Trophoblast cell (in vitro differentiated cells and primary cell): Measurements from ENCODE around the gene EML4. TPM values are rescaled to one million over a fixed set of nuclear protein-coding genes. Genes with fewer than 3 reads are reported as not detected.

Experiments used
- DNase-seq, 2 donors: peaks; one replicate each; pipeline ENCODE4 v3.0.0-alpha.2; 2016
- H2AFZ ChIP-seq: 2 replicates; pipeline ENCODE4 v1.6.1; 2013; ENCODE audit warnings: low read length, moderate library complexity, mild to moderate bottlenecking; ENCODE audit not compliant: insufficient read depth, poor library complexity
- H2AK5ac ChIP-seq: 2 replicates; pipeline ENCODE4 v1.6.1; 2013; ENCODE audit warnings: mild to moderate bottlenecking, low read length
- H2BK120ac ChIP-seq: 2 replicates; pipeline ENCODE4 v1.6.1; 2013; ENCODE audit warnings: low read length, mild to moderate bottlenecking, moderate library complexity; ENCODE audit not compliant: insufficient read depth, poor library complexity
- H2BK12ac ChIP-seq: 2 replicates; pipeline ENCODE4 v1.6.1; 2013; ENCODE audit warnings: mild to moderate bottlenecking, low read length, moderate library complexity
- H2BK5ac ChIP-seq: 2 replicates; pipeline ENCODE4 v1.6.1; 2013; ENCODE audit warnings: low read length, low read depth, moderate library complexity, mild to moderate bottlenecking; ENCODE audit not compliant: poor library complexity
- H3K14ac ChIP-seq: 2 replicates; pipeline ENCODE4 v1.6.1; 2013; ENCODE audit warnings: mild to moderate bottlenecking, low read length
- H3K18ac ChIP-seq: 2 replicates; pipeline ENCODE4 v1.6.1; 2013; ENCODE audit warnings: mild to moderate bottlenecking, low read length
- H3K23ac ChIP-seq: 2 replicates; pipeline ENCODE4 v1.6.1; 2013; ENCODE audit warnings: low read length
- H3K27ac ChIP-seq: 2 replicates; pipeline ENCODE4 v1.5.1; 2013; ENCODE audit warnings: low read depth, mild to moderate bottlenecking, inconsistent platforms, low read length, moderate library complexity
- H3K27me3 ChIP-seq: 2 replicates; pipeline ENCODE4 v1.6.1; 2013; ENCODE audit warnings: inconsistent platforms, mild to moderate bottlenecking, low read length, moderate library complexity; ENCODE audit not compliant: insufficient read depth
- H3K36me3 ChIP-seq, 2 experiments: 1 replicate in 1 of 2; 2 replicates in 1 of 2; pipeline ENCODE4 v1.6.1; 2013; ENCODE audit warnings: low read length in 2 of 2, mild to moderate bottlenecking in 2 of 2, moderate library complexity in 1 of 2; ENCODE audit not compliant: insufficient read depth in 2 of 2, control insufficient read depth in 1 of 2
- H3K4ac ChIP-seq: 2 replicates; pipeline ENCODE4 v1.6.1; 2013; ENCODE audit warnings: low read depth, mild to moderate bottlenecking, low read length, moderate library complexity
- H3K4me1 ChIP-seq, 2 experiments: 1 replicate in 1 of 2; 2 replicates in 1 of 2; pipeline ENCODE4 v1.6.1; 2013; ENCODE audit warnings: low read length in 2 of 2, mild to moderate bottlenecking in 2 of 2, moderate library complexity in 1 of 2; ENCODE audit not compliant: insufficient read depth in 2 of 2, control insufficient read depth in 1 of 2
- H3K4me2 ChIP-seq: 2 replicates; pipeline ENCODE4 v1.6.1; 2013; ENCODE audit warnings: inconsistent platforms, mild to moderate bottlenecking, low read length, moderate library complexity
- H3K4me3 ChIP-seq: 2 replicates; pipeline ENCODE4 v1.5.1; 2013; ENCODE audit warnings: mild to moderate bottlenecking, low read depth, low read length, inconsistent platforms
- H3K79me1 ChIP-seq: one replicate; pipeline ENCODE4 v1.6.1; 2013; ENCODE audit warnings: low read length
- H3K79me2 ChIP-seq: 2 replicates; pipeline ENCODE4 v1.6.1; 2013; ENCODE audit warnings: low read length, mild to moderate bottlenecking; ENCODE audit not compliant: control insufficient read depth, insufficient read depth, poor library complexity
- H3K9ac ChIP-seq: 2 replicates; pipeline ENCODE4 v1.6.1; 2013; ENCODE audit warnings: mild to moderate bottlenecking, low read length
- H3K9me3 ChIP-seq: 2 replicates; pipeline ENCODE4 v1.6.1; 2013; ENCODE audit warnings: low read depth, mild to moderate bottlenecking, control low read depth, inconsistent platforms, low read length; ENCODE audit not compliant: insufficient read depth
- H4K12ac ChIP-seq: 2 replicates; pipeline ENCODE4 v1.6.1; 2013; ENCODE audit warnings: low read depth, mild to moderate bottlenecking, low read length, moderate library complexity
- H4K8ac ChIP-seq: 2 replicates; pipeline ENCODE4 v1.6.1; 2013; ENCODE audit warnings: low read depth, mild to moderate bottlenecking, low read length, moderate library complexity
- H4K91ac ChIP-seq: one replicate; pipeline ENCODE4 v1.6.1; 2013; ENCODE audit warnings: low read depth, mild to moderate bottlenecking, low read length, moderate library complexity
- WGBS: extraction: QIAGEN DNeasy Blood & Tissue Kit; methylation state at CpG from one replicate; pipeline ENCODE4 v1.1.7; 2013; ENCODE audit warnings: missing lambda C conversion rate; ENCODE audit not compliant: insufficient read length, insufficient coverage; ENCODE audit errors: extremely low coverage; 5-methylcytosine and 5-hydroxymethylcytosine counted together
- polyA plus RNA-seq: library from polyadenylated mRNA; stranded (reverse); fragments of 200-250 nt; gene quantifications from 2 replicates; pipeline ENCODE4 v1.2.3, GENCODE V29; 2013

Gene EML4
- polyA plus RNA-seq: 32.8 and 33.8 TPM in 2 replicates

- Histone ChIP-seq H3K79me1 (peaks cover 11% of the 10 kb centered on the region), H4K12ac (peak within 1 kb of the TSS; percentile 64), H2AFZ (peak within 1 kb of the TSS; percentile 63), H3K4ac (peak within 1 kb of the TSS; percentile 80), H4K91ac (peak within 1 kb of the TSS; percentile 54), H2AK5ac (peak within 1 kb of the TSS; percentile 84), H3K9me3 (peaks cover 1% of the 10 kb centered on the region), H3K4me3 (peak within 1 kb of the TSS; percentile 90), H3K4me1 (peaks cover 0 to 5% of the 10 kb centered on the region in 2 experiments), H3K9ac (peak within 1 kb of the TSS; percentile 59), H3K79me2 (peaks cover 12% of the 10 kb centered on the region), H4K8ac (peak within 1 kb of the TSS; percentile 85), H2BK120ac (peak within 1 kb of the TSS; percentile 74), H3K27ac (peak within 1 kb of the TSS; percentile 3), H3K14ac (peak within 1 kb of the TSS; percentile 56), H2BK5ac (peak within 1 kb of the TSS; percentile 63), H3K27me3 (no peaks in the 10 kb centered on the region), H2BK12ac (peak within 1 kb of the TSS; percentile 20), H3K18ac (peak within 1 kb of the TSS; percentile 76), H3K23ac (no peak within 1 kb of the TSS), H3K36me3 (no peaks in the 10 kb centered on the region), H3K4me2 (peak within 1 kb of the TSS; percentile 89)
- WGBS: no CpG with 5 or more reads among the region's 88 CpGs
- peak; percentile 89 to 97 for DNase-seq
These were observed at the start of gene EML4 for GRCh38 chr2:42169100-42169873. Gene EML4, plus strand, starts transcription at chr2:42169353. Its CDS starts 259 bp downstream, at chr2:42169612.

DNA sequence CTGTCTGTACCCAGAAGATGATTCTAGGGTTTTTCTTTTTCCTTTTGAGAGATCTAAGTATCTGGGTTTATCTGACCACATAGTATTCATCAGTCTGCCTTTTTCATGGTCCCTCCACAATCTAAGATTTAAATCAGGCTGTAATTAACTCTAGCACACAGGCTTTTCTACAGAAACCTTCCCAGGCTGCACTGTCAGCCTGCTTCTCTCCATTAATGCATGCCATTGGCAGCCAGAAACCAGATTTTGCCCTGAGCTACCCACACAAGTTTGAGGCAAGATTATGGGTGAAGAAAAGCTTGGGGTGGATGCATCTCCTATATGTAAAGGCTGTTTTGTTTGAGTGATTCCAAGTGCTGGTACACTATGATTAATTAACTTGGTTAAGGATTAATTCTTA, 45.7 kb upstream of the EML4 start:
- Histone ChIP-seq H3K14ac (no peak overlapping the region), H4K12ac (no peak overlapping the region), H2AK5ac (no peak overlapping the region), H2AFZ (peak overlapping the region; percentile 28), H4K8ac (no peak overlapping the region), H3K79me1 (no peaks in the 10 kb centered on the region), H2BK12ac (no peak overlapping the region), H3K9ac (no peak overlapping the region), H3K27ac (no peak overlapping the region), H4K91ac (no peak overlapping the region), H3K36me3 (no peaks in the 10 kb centered on the region), H2BK5ac (no peak overlapping the region), H3K4me3 (no peak overlapping the region), H3K9me3 (no peaks in the 10 kb centered on the region), H3K18ac (no peak overlapping the region), H3K27me3 (no peaks in the 10 kb centered on the region), H3K4me2 (no peak overlapping the region), H3K23ac (no peak overlapping the region), H3K79me2 (no peaks in the 10 kb centered on the region), H2BK120ac (no peak overlapping the region), H3K4me1 (peaks cover 0 to 11% of the 10 kb centered on the region in 2 experiments), H3K4ac (no peak overlapping the region)
- DNase-seq: no peak

DNA sequence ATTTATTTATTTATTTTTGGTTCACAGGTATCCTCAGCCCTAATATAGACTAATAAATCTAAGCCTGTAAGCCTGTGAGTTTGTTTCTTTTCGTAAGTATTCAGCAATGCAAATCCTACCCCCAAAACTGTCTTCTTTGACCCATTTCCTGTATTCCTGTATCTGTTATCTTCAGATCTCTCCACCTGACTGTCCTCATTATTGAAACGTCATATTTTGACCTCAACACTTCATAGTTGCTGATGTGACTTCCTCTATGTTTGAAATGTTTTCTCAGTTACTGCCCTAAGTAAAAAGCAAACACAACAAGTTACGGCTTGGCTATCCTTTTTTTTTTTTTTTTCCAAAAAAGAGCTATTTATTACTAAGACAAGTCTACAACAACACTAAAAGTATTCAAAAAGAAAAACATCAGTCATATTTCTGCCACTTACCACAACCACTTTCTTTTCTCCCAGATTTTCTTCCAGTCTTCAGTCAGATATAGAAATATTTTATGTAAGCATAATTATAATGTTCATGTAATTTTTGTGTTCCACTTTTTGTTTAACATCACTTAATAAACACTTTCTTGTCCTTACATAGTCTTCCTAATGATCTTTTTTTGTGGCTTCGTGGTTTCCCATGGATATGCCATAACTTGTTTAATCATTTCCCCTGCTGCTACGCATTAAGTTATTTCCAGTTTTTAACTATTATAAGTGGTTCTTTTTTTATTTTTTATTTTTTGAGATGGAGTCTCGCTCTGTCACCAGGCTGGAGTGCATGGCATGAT, 45.0 kb upstream of the EML4 start:
- H3K79me1 ChIP-seq: no peaks in the 10 kb centered on the region
- no peak overlapping the region for H3K14ac ChIP-seq
- H4K91ac ChIP-seq: peak overlapping the region; percentile 24
- no peak for DNase-seq
- peaks cover 0 to 11% of the 10 kb centered on the region in 2 experiments for H3K4me1 ChIP-seq
- no peak overlapping the region for H3K4me2 ChIP-seq
- H2BK120ac ChIP-seq: no peak overlapping the region
- no peak overlapping the region for H2AK5ac ChIP-seq
- no peak overlapping the region for H3K4ac ChIP-seq
- no peak overlapping the region for H3K9ac ChIP-seq
- WGBS: no CpG with 5 or more reads among the region's 6 CpGs
- H4K12ac ChIP-seq: no peak overlapping the region
- no peak overlapping the region for H3K4me3 ChIP-seq
- no peak overlapping the region for H3K23ac ChIP-seq
- no peaks in the 10 kb centered on the region for H3K79me2 ChIP-seq
- no peak overlapping the region for H2BK5ac ChIP-seq
- H2AFZ ChIP-seq: no peak overlapping the region
- no peak overlapping the region for H2BK12ac ChIP-seq
- no peak overlapping the region for H3K27ac ChIP-seq
- H3K9me3 ChIP-seq: no peaks in the 10 kb centered on the region
- no peak overlapping the region for H4K8ac ChIP-seq
- no peaks in the 10 kb centered on the region for H3K27me3 ChIP-seq
- H3K18ac ChIP-seq: no peak overlapping the region
- H3K36me3 ChIP-seq: no peaks in the 10 kb centered on the region

DNA sequence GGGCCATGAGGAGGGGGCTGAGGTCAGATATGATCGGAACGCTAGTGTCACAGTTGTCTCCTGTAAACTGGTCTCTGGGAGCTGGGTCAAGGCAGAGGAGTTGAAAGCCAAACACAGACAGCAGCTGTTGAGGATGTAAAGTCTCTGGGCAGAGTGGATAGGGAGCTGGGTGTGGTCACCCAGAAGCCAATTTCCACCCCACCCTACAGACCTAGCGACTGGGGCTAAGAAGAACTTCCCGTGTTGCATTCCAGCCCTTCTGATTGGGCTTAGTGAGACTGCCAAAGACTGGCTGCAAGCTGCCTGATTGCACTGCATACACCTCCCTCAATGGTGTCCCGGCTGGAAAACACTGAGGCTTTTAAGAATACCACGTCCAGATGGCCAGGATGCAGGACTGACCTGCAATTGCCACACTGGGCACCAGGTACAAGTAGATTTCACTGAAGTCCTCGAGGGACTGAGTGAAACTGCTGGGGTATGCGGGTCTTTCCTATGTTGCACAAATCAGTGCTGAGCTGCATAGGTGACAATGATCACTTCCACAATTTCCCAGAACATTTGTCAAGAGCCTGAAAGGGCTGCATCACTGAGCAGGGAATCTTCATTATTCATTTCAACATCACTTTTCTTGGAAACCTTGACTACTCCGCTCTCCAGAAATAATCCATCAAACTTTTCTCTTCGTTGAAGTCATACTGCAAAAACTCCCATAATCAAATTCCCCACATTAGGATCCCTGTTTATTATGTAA, 43.1 kb upstream of the EML4 start:
- Histone ChIP-seq H3K18ac (no peak overlapping the region), H2AFZ (peak overlapping the region; percentile 30), H2AK5ac (no peak overlapping the region), H3K9me3 (no peaks in the 10 kb centered on the region), H3K14ac (no peak overlapping the region), H3K23ac (no peak overlapping the region), H3K27ac (no peak overlapping the region), H2BK120ac (no peak overlapping the region), H3K4me3 (no peak overlapping the region), H3K4ac (no peak overlapping the region), H4K91ac (no peak overlapping the region), H4K12ac (no peak overlapping the region), H2BK12ac (peak overlapping the region; percentile 37), H3K9ac (no peak overlapping the region), H2BK5ac (no peak overlapping the region), H3K4me1 (peaks cover 0 to 11% of the 10 kb centered on the region in 2 experiments), H3K79me2 (no peaks in the 10 kb centered on the region), H3K36me3 (no peaks in the 10 kb centered on the region), H3K4me2 (no peak overlapping the region), H3K79me1 (no peaks in the 10 kb centered on the region), H4K8ac (no peak overlapping the region), H3K27me3 (no peaks in the 10 kb centered on the region)
- peak; percentile 55 to 57 for DNase-seq
- WGBS: 100% methylated on average over 2 of the region's 10 CpGs
